Naive thymus-derived CD4-positive, alpha-beta T cell (primary cell): ENCODE measurements around the gene CHN2. TPM values are rescaled to one million over a fixed set of nuclear protein-coding genes. Genes with fewer than 3 reads are reported as not detected.

Experiments used
- ATAC-seq: fragments of 150-1000 bp; cut with Tn5 transposase; 2 replicates; pipeline ENCODE4 v1.10.0; 2021; ENCODE audit warnings: mild to moderate bottlenecking, moderate library complexity
- CTCF ChIA-PET: fragments of 350-600 bp; sonication (Branson Sonifier 250); formaldehyde crosslinking; loops from one replicate; lab custom pipeline; 2021; ENCODE audit warnings: antibody characterized with exemption; lab: Charles Lee
- POLR2A ChIA-PET: fragments of 350-600 bp; sonication (Branson Sonifier 250); formaldehyde crosslinking; loops from one replicate; lab custom pipeline; 2021; ENCODE audit warnings: antibody characterized with exemption, inconsistent platforms; lab: Charles Lee
- DNase-seq, 9 donors: peaks; one replicate each; pipeline versions ENCODE4 v3.0.0 to v3.0.0-alpha.2; 2020 to 2022; ENCODE audit warnings: mixed read lengths in 1 of 9
- H3K27ac ChIP-seq: one replicate; pipeline ENCODE4 v1.7.0; 2013; ENCODE audit warnings: mild to moderate bottlenecking, low read depth, low read length, moderate library complexity
- H3K27me3 ChIP-seq, 2 donors: one replicate each; pipeline ENCODE4 v1.7.0; 2013; ENCODE audit warnings: low read length in 2 of 2, mild to moderate bottlenecking in 2 of 2, moderate library complexity in 2 of 2; ENCODE audit not compliant: control insufficient read depth in 2 of 2, insufficient read depth in 2 of 2
- H3K36me3 ChIP-seq, 3 experiments: 1 replicate in 2 of 3; 2 replicates in 1 of 3; pipeline ENCODE4 v1.7.0; 2013; ENCODE audit warnings: low read length in 3 of 3, mild to moderate bottlenecking in 3 of 3, moderate library complexity in 1 of 3; ENCODE audit not compliant: insufficient read depth in 3 of 3, control insufficient read depth in 2 of 3
- H3K4me1 ChIP-seq, 2 donors: one replicate each; pipeline ENCODE4 v1.7.0; 2013; ENCODE audit warnings: low read length in 2 of 2, mild to moderate bottlenecking in 2 of 2, moderate library complexity in 1 of 2; ENCODE audit not compliant: control insufficient read depth in 2 of 2, insufficient read depth in 2 of 2
- H3K4me3 ChIP-seq: 2 replicates; pipeline ENCODE4 v1.7.0; 2013; ENCODE audit warnings: mild to moderate bottlenecking, low read length
- H3K9me3 ChIP-seq, 3 experiments: 1 replicate in 2 of 3; 2 replicates in 1 of 3; pipeline ENCODE4 v1.7.0; 2013; ENCODE audit warnings: low read length in 3 of 3; ENCODE audit not compliant: control insufficient read depth in 2 of 3
- H3K27ac Mint-ChIP-seq, 9 donors: one replicate each; pipeline ENCODE4 v1.8.0; 2020 to 2022; ENCODE audit warnings: mixed read lengths in 9 of 9, mild to moderate bottlenecking in 8 of 9, moderate library complexity in 5 of 9, inconsistent platforms in 2 of 9
- H3K27me3 Mint-ChIP-seq, 5 donors: one replicate each; pipeline ENCODE4 v1.8.0; 2021 to 2022; ENCODE audit warnings: mixed read lengths in 5 of 5, mild to moderate bottlenecking in 1 of 5
- H3K36me3 Mint-ChIP-seq, 5 donors: one replicate each; pipeline ENCODE4 v1.8.0; 2020 to 2022; ENCODE audit warnings: mixed read lengths in 5 of 5, mild to moderate bottlenecking in 3 of 5, inconsistent platforms in 1 of 5
- H3K4me1 Mint-ChIP-seq, 7 donors: one replicate each; pipeline ENCODE4 v1.8.0; 2020 to 2022; ENCODE audit warnings: mixed read lengths in 7 of 7, mild to moderate bottlenecking in 3 of 7, inconsistent platforms in 1 of 7
- H3K4me3 Mint-ChIP-seq, 10 donors: one replicate each; pipeline ENCODE4 v1.8.0; 2020 to 2022; ENCODE audit warnings: mild to moderate bottlenecking in 10 of 10, mixed read lengths in 10 of 10, moderate library complexity in 6 of 10, inconsistent platforms in 2 of 10
- H3K9me3 Mint-ChIP-seq, 11 donors: one replicate each; pipeline ENCODE4 v1.8.0; 2020 to 2022; ENCODE audit warnings: mixed read lengths in 11 of 11, mild to moderate bottlenecking in 4 of 11, inconsistent platforms in 1 of 11, moderate library complexity in 1 of 11
- intact Hi-C, 2 donors: fragments of 100-400 bp; cut with micrococcal nuclease; formaldehyde crosslinking; loops; one replicate each; pipeline ENCODE4 v1.15.1; 2023
- polyA plus RNA-seq, 2 donors: library from polyadenylated mRNA; unstranded; fragments of 300-500 nt; fragmentation: Illumina TruSeq; gene quantifications; one replicate each; pipeline ENCODE4 v1.2.3, GENCODE V29; 2021
- total RNA-seq, 6 experiments: library from RNA in 5 of 6; stranded (reverse) in 5 of 6; gene quantifications; 1 replicate in 5 of 6; 2 replicates in 1 of 6; pipeline ENCODE4 v1.2.3 and lab custom pipeline; 2021 to 2026

Gene CHN2
- total and polyA plus RNA-seq, 7 experiments from 2014 or later, result 0.34 to 28.1 (median 0.98) TPM

DNA sequence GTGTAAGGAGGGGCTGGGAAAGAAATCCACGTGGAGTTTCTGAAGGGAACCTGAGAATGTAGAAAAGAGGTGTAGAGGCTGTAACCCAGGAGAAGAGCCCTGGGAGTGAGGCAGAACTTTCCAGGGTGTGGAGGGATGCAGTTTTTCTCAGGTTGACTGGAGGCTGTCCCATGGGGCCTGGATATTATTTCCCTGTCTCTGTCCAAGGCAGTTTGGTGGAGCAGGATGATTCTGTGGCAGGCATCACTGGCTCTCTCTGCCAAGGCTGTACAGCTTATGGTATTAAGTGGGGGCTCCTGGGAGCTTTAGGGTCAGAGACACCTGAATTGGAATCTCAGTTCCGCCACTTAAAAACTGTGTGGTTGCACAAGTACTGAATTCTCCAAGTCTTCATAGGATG, 81.6 kb downstream of the CHN2 start:
- intact Hi-C loops, result no loop called here
- ChIA-PET CTCF (no interaction called here), POLR2A (no interaction called here)
- Mint-ChIP-seq H3K9me3 (peaks cover 0 to 4% (median 0%) of the 10 kb centered on the region in 11 donors), H3K27me3 (peaks cover 0 to 17% (median 6%) of the 10 kb centered on the region in 5 donors), H3K4me3 (no peak overlapping the region), H3K36me3 (no peaks in the 10 kb centered on the region), H3K4me1 (peaks cover 0 to 16% (median 0%) of the 10 kb centered on the region in 7 donors), H3K27ac (peak overlapping the region in 1 of 9 donors; percentile 17)
- no peak for ATAC-seq
- Histone ChIP-seq H3K27ac (no peak overlapping the region), H3K36me3 (no peaks in the 10 kb centered on the region), H3K27me3 (no peaks in the 10 kb centered on the region), H3K4me1 (peaks cover 0 to 23% of the 10 kb centered on the region in 2 donors), H3K9me3 (no peaks in the 10 kb centered on the region), H3K4me3 (no peak overlapping the region)
- no peak for DNase-seq

- Mint-ChIP-seq H3K27ac (no peak overlapping the region), H3K4me3 (no peak overlapping the region), H3K9me3 (peaks cover 0 to 4% (median 0%) of the 10 kb centered on the region in 11 donors), H3K27me3 (peaks cover 0 to 22% (median 6%) of the 10 kb centered on the region in 5 donors), H3K4me1 (peaks cover 0 to 13% (median 0%) of the 10 kb centered on the region in 7 donors), H3K36me3 (no peaks in the 10 kb centered on the region)
- Histone ChIP-seq H3K4me1 (peaks cover 0 to 20% of the 10 kb centered on the region in 2 donors), H3K27me3 (no peaks in the 10 kb centered on the region), H3K36me3 (no peaks in the 10 kb centered on the region), H3K4me3 (no peak overlapping the region), H3K9me3 (no peaks in the 10 kb centered on the region), H3K27ac (no peak overlapping the region)
- POLR2A ChIA-PET, result no interaction called here
- ATAC-seq (no peak), DNase-seq (no peak)
- intact Hi-C loops, result no loop called here
- CTCF ChIA-PET, result no interaction called here
Observed at GRCh38 chr7:29276806-29277205, 82.2 kb downstream of the CHN2 start.

- CTCF ChIA-PET, result no interaction called here
- H3K4me3 ChIP-seq, result no peak overlapping the region
- DNase-seq (no peak), ATAC-seq (no peak)
- Mint-ChIP-seq H3K4me1 (peaks cover 0 to 8% (median 0%) of the 10 kb centered on the region in 7 donors), H3K27me3 (peaks cover 0 to 24% (median 6%) of the 10 kb centered on the region in 5 donors), H3K9me3 (peaks cover 0 to 4% (median 0%) of the 10 kb centered on the region in 11 donors), H3K4me3 (no peak overlapping the region), H3K36me3 (no peaks in the 10 kb centered on the region), H3K27ac (no peak overlapping the region)
- no peaks in the 10 kb centered on the region for H3K9me3 ChIP-seq
- H3K36me3 ChIP-seq, result no peaks in the 10 kb centered on the region
- intact Hi-C loops, result no loop called here
- POLR2A ChIA-PET, result no interaction called here
- peaks cover 0 to 20% of the 10 kb centered on the region in 2 donors for H3K4me1 ChIP-seq
- H3K27me3 ChIP-seq, result no peaks in the 10 kb centered on the region
- H3K27ac ChIP-seq, result no peak overlapping the region
Observed at GRCh38 chr7:29277436-29278215, 83.1 kb downstream of the CHN2 start.

DNA sequence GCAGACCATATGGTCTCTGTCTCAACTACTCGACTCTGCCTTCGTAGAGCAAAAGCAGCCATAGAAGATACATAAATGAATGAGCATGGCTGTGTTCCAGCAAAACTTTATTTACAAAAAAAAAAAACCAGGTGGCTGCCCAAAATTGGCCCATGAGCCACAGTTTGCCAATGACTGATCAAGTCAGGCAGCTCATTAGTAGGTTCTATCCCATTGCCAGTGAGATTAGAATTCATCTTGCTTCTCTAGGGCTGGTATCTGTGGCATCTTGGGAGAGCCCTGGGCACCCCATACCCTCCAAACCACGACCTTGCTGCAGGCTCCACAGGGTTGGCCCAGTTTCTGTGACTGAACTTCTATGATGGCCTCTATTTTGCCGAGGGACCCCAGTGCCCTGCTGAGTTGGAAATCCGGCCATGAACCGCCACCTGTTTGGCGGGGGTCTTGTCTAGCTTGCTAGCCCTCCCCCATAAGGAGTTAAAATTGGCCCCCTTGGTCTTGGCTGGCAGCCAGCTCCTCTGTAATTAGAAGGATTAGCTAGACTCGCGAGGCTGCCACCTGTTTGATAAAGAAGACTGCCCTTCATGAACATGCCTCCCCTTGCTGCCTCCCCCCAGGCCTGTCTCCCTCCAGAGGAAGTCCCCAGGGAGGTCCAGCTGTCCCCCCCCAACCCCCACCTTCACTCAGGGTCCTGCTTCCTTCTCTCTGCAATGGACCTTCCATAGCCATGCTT, 83.9 kb downstream of the CHN2 start:
- POLR2A ChIA-PET, result no interaction called here
- CTCF ChIA-PET, result no interaction called here

DNA sequence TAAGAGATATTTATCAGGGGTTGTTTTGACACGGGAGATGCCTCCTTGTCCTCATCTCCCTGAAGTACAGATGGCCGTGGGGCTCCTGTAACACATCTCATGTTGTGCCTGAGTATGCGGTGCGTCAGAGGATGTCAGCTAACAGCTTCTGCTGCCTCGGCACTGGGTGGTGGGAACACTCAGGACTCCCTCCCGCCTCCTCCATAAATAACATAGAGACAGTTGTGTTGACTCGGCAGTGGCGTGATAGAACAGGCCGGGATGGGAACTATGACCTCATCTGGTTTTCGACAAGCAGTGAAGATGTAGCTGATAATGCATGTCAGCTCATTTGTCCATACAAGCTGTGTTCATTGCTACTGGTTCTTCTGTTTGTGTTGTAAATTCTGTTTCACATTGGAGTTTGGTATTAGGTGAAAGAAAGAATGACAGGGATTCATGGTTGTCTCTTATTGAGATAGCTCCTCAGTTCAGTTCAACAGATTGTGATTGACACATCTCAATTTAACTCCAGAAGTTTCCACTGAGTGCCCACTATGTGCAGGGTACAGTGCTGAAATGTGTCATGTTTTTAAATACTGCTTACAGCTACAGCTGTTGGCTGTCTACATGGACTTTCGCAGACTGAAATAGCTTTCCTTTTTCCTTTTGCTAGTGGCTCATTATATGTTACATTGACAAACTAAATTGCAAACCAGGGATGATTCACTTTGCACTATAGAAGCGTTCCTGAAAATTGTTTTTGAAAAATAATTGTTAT, 87.4 kb downstream of the CHN2 start:
- H3K36me3 Mint-ChIP-seq, result peaks cover 0 to 1% (median 0%) of the 10 kb centered on the region in 5 donors
- Histone ChIP-seq H3K36me3 (no peaks in the 10 kb centered on the region), H3K4me1 (peaks cover 0 to 15% of the 10 kb centered on the region in 2 donors), H3K4me3 (no peak overlapping the region), H3K9me3 (no peaks in the 10 kb centered on the region), H3K27ac (no peak overlapping the region), H3K27me3 (no peaks in the 10 kb centered on the region)
- ChIA-PET CTCF (no interaction called here), POLR2A (no interaction called here)
- H3K4me1 Mint-ChIP-seq, result peaks cover 0 to 18% (median 0%) of the 10 kb centered on the region in 7 donors
- H3K9me3 Mint-ChIP-seq, result peaks cover 0 to 4% (median 0%) of the 10 kb centered on the region in 11 donors
- intact Hi-C loops, result no loop called here
- H3K27ac Mint-ChIP-seq, result no peak overlapping the region
- no peak for ATAC-seq
- H3K4me3 Mint-ChIP-seq, result no peak overlapping the region
- no peak for DNase-seq
- H3K27me3 Mint-ChIP-seq, result peaks cover 0 to 44% (median 6%) of the 10 kb centered on the region in 5 donors

More for the DNA sequence above, 83.9 kb downstream of the CHN2 start:
- no peaks in the 10 kb centered on the region for H3K27me3 ChIP-seq
- ATAC-seq, result no peak
- H3K4me1 ChIP-seq, result peaks cover 0 to 20% of the 10 kb centered on the region in 2 donors
- no peak overlapping the region for H3K4me3 ChIP-seq
- H3K4me3 Mint-ChIP-seq, result no peak overlapping the region
- peaks cover 0 to 4% (median 0%) of the 10 kb centered on the region in 11 donors for H3K9me3 Mint-ChIP-seq
- H3K27ac ChIP-seq, result no peak overlapping the region
- H3K9me3 ChIP-seq, result no peaks in the 10 kb centered on the region
- no peak for DNase-seq
- intact Hi-C loops, result no loop called here
- H3K27me3 Mint-ChIP-seq, result peaks cover 0 to 31% (median 6%) of the 10 kb centered on the region in 5 donors
- H3K4me1 Mint-ChIP-seq, result peaks cover 0 to 8% (median 0%) of the 10 kb centered on the region in 7 donors
- no peaks in the 10 kb centered on the region for H3K36me3 Mint-ChIP-seq
- no peaks in the 10 kb centered on the region for H3K36me3 ChIP-seq
- H3K27ac Mint-ChIP-seq, result no peak overlapping the region

- peaks cover 0 to 13% (median 0%) of the 10 kb centered on the region in 7 donors for H3K4me1 Mint-ChIP-seq
- Histone ChIP-seq H3K4me3 (no peak overlapping the region), H3K36me3 (no peaks in the 10 kb centered on the region), H3K27ac (no peak overlapping the region), H3K27me3 (no peaks in the 10 kb centered on the region), H3K9me3 (no peaks in the 10 kb centered on the region), H3K4me1 (peaks cover 0 to 15% of the 10 kb centered on the region in 2 donors)
- peaks cover 0 to 52% (median 6%) of the 10 kb centered on the region in 5 donors for H3K27me3 Mint-ChIP-seq
- peaks cover 0 to 1% (median 0%) of the 10 kb centered on the region in 5 donors for H3K36me3 Mint-ChIP-seq
- peaks cover 0 to 4% (median 0%) of the 10 kb centered on the region in 11 donors for H3K9me3 Mint-ChIP-seq
- ATAC-seq (no peak), DNase-seq (no peak)
- H3K4me3 Mint-ChIP-seq, result no peak overlapping the region
- H3K27ac Mint-ChIP-seq, result no peak overlapping the region
- ChIA-PET POLR2A (no interaction called here), CTCF (no interaction called here)
- intact Hi-C loops, result no loop called here
Observed at GRCh38 chr7:29282819-29283414, 88.3 kb downstream of the CHN2 start.
